ENCODE data around the gene GPR15.

The GPR15 gene

GRCh38 chr3:98540346-98540745, 8.6 kb downstream of the GPR15 start:
- in situ Hi-C loops (cut with HindIII; ENCODE audit: low pct_ligation_motif_present, low sequenced_read_pairs) = no loop called here
- no peaks in the 10 kb centered on the region for H3K27me3 ChIP-seq (replicated peaks)
- DNase-seq = no peak
- H3K36me3 ChIP-seq (replicated peaks) = no peaks in the 10 kb centered on the region
- H3K27ac ChIP-seq = no peak overlapping the region
- no peak overlapping the region for H3K4me3 ChIP-seq (ENCODE audit: low read depth, low read length)
- TF ChIP-seq CTCF (IDR thresholded peaks at IDR 0.05; ENCODE audit: low read depth, low read length, missing control alignments) = no peak

DNA sequence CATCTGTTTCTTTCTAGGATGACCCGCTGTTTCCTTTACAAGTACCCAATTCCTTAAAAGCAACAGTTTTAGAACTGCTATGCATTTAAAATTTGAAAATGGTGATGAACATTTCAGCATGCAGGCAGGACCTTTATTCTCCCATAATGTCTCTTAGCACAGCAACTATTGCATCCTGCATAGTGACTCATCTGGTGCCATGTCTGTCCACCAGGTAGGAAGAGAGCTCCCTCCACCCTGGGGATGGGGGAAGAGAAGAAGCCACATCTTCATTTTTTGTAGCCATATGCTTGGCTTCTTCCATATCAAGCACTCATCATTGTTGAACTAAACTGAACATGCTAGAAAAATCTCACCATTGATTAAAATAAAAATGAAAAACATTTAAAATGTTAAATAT, 9.9 kb downstream of the GPR15 start:
- no peak for DNase-seq
- Histone ChIP-seq H3K36me3 (replicated peaks) (no peaks in the 10 kb centered on the region), H3K4me3 (ENCODE audit: low read depth, low read length) (no peak overlapping the region), H3K27ac (no peak overlapping the region), H3K27me3 (replicated peaks) (no peaks in the 10 kb centered on the region)
- in situ Hi-C loops (cut with HindIII; ENCODE audit: low pct_ligation_motif_present, low sequenced_read_pairs) = no loop called here
- no peak for TF ChIP-seq CTCF (IDR thresholded peaks at IDR 0.05; ENCODE audit: low read depth, low read length, missing control alignments)

- in situ Hi-C loops (cut with HindIII; ENCODE audit: low pct_ligation_motif_present, low sequenced_read_pairs) = no loop called here
- no peak overlapping the region for H3K27ac ChIP-seq
- no peak for TF ChIP-seq CTCF (IDR thresholded peaks at IDR 0.05; ENCODE audit: low read depth, low read length, missing control alignments)
- no peak for DNase-seq
- H3K4me3 ChIP-seq (ENCODE audit: low read depth, low read length) = no peak overlapping the region
- no peaks in the 10 kb centered on the region for H3K27me3 ChIP-seq (replicated peaks)
- no peaks in the 10 kb centered on the region for H3K36me3 ChIP-seq (replicated peaks)
Measured at GRCh38 chr3:98542623-98543022, 10.8 kb downstream of the GPR15 start.

- H3K27ac ChIP-seq = no peak overlapping the region
- no peak for DNase-seq
- in situ Hi-C loops (cut with HindIII; ENCODE audit: low pct_ligation_motif_present, low sequenced_read_pairs) = no loop called here
Measured at GRCh38 chr3:98545940-98546339, 14.2 kb downstream of the GPR15 start.

GRCh38 chr3:98548544-98548943, 16.8 kb downstream of the GPR15 start:
- H3K27me3 ChIP-seq (replicated peaks) = peaks cover 2% of the 10 kb centered on the region
- H3K27ac ChIP-seq = no peak overlapping the region
- no peaks in the 10 kb centered on the region for H3K36me3 ChIP-seq (replicated peaks)
- H3K4me3 ChIP-seq (ENCODE audit: low read depth, low read length) = no peak overlapping the region
- TF ChIP-seq CTCF (IDR thresholded peaks at IDR 0.05; ENCODE audit: low read depth, low read length, missing control alignments) = no peak
- in situ Hi-C loops (cut with HindIII; ENCODE audit: low pct_ligation_motif_present, low sequenced_read_pairs) = no loop called here
- no peak for DNase-seq

More at GRCh38 chr3:98545940-98546339, 14.2 kb downstream of the GPR15 start:
- no peaks in the 10 kb centered on the region for H3K36me3 ChIP-seq (replicated peaks)
- no peak for TF ChIP-seq CTCF (IDR thresholded peaks at IDR 0.05; ENCODE audit: low read depth, low read length, missing control alignments)
- H3K27me3 ChIP-seq (replicated peaks) = peaks cover 2% of the 10 kb centered on the region
- H3K4me3 ChIP-seq (ENCODE audit: low read depth, low read length) = no peak overlapping the region

DNA sequence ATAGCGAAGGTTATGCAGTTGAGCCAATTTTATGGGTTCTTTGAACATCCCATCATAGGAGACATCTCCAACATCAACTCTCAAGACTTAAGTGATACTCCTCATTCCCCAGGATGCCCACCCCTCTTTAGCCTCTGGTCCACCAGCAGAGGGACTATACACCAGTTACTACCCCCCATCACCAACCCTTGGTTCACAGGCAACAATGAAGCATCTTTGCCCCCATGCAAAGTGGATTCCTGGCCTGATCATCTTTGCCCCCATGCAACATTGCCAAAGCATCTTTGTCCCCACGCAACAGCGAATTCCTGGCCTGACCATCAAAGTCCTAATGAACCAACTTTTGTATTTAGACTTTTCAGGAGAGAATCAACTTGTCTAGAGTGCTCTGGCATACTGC, 19.1 kb downstream of the GPR15 start:
- no peak overlapping the region for H3K27ac ChIP-seq
- no peak for TF ChIP-seq CTCF (IDR thresholded peaks at IDR 0.05; ENCODE audit: low read depth, low read length, missing control alignments)
- peaks cover 2% of the 10 kb centered on the region for H3K27me3 ChIP-seq (replicated peaks)
- no peak for DNase-seq
- in situ Hi-C loops (cut with HindIII; ENCODE audit: low pct_ligation_motif_present, low sequenced_read_pairs) = no loop called here
- no peaks in the 10 kb centered on the region for H3K36me3 ChIP-seq (replicated peaks)
- no peak overlapping the region for H3K4me3 ChIP-seq (ENCODE audit: low read depth, low read length)

Data from brain microvascular endothelial cell (primary cell).